Measurements from ENCODE around the gene STK4.

Gene STK4

DNA sequence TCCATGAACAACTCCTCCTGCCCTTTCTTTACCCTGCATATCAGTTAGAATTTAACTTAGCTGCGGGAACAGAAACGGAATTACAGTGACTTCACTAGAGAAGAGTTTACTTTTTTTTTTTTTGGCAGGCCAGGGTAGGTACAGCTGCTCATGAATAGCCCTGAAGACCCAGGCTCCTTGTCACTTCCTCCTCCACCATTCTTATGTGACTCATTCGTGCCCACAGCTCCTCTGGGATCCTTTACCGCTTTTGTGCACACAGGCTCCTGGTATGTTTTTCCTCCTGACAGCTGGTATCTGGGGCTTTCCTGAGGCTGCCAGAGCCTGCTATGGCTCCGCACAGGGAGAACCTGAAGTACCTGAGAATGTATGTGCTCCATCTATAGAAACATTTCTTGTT, 138.5 kb downstream of the STK4 start:
- POLR2A ChIA-PET = no interaction called here
- TF ChIP-seq, protein P1, sequence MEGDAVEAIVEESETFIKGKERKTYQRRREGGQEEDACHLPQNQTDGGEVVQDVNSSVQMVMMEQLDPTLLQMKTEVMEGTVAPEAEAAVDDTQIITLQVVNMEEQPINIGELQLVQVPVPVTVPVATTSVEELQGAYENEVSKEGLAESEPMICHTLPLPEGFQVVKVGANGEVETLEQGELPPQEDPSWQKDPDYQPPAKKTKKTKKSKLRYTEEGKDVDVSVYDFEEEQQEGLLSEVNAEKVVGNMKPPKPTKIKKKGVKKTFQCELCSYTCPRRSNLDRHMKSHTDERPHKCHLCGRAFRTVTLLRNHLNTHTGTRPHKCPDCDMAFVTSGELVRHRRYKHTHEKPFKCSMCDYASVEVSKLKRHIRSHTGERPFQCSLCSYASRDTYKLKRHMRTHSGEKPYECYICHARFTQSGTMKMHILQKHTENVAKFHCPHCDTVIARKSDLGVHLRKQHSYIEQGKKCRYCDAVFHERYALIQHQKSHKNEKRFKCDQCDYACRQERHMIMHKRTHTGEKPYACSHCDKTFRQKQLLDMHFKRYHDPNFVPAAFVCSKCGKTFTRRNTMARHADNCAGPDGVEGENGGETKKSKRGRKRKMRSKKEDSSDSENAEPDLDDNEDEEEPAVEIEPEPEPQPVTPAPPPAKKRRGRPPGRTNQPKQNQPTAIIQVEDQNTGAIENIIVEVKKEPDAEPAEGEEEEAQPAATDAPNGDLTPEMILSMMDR (IDR thresholded peaks at IDR 0.05; ENCODE audit: control extremely low read depth, extremely low read depth, low read depth, missing control alignments) = no peak
- no peak for DNase-seq (ENCODE audit: extremely low spot score)
- CTCF ChIA-PET = interaction anchor here (0.9 to 13.2 kb wide), 8 partner anchors 7 to 186 kb away, joined by 3 to 183 read pairs (median 10); partner anchors contain the start of genes KCNS1 and WFDC5

DNA sequence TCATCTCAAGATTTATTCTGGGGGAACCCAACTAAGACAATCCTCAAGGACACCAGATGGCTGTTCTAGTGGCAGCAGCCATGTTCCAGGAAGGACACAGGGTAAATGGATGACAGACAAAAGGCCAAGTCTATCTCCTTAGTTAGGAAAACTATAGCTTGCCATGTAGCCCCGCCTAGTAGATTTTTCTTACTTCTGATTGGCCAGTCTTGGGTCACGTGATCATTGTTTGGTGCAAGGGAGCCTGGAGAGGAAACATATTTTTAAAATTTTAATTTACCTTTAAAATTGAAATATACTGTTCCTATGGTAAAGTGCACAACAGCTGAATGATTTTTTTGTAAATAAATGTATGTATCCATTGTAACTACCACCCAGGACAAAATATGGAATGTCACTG, 139.0 kb downstream of the STK4 start:
- TF ChIP-seq, protein P1 (IDR thresholded peaks at IDR 0.05; ENCODE audit: control extremely low read depth, extremely low read depth, low read depth, missing control alignments) = no peak
- ChIA-PET POLR2A (no interaction called here), CTCF (interaction anchor here (1.0 to 13.2 kb wide), 7 partner anchors 9 to 186 kb away, joined by 3 to 183 read pairs (median 9); partner anchors contain the start of genes KCNS1 and WFDC5)
- DNase-seq (ENCODE audit: extremely low spot score) = no peak

DNA sequence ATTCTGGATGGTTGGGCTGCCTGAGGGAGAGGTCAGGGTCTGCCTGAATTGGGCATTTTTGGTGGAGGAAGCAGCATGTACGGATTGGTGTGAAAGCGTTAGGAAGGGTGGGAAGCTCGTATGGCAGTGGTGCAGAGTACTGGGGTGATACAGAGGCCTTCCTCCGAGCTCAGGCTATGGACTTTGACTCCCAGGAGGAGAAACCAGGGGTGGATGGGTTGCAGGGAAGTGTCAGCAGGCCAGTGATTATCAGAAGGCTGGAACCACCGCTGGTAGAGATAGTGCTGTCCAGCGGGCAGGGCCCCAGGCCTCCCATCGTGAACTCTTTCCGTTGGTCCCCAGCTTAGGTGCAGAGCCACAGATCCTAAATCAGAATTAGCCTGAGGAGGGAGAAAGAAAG, 143.3 kb downstream of the STK4 start:
- POLR2A ChIA-PET = no interaction called here

DNA sequence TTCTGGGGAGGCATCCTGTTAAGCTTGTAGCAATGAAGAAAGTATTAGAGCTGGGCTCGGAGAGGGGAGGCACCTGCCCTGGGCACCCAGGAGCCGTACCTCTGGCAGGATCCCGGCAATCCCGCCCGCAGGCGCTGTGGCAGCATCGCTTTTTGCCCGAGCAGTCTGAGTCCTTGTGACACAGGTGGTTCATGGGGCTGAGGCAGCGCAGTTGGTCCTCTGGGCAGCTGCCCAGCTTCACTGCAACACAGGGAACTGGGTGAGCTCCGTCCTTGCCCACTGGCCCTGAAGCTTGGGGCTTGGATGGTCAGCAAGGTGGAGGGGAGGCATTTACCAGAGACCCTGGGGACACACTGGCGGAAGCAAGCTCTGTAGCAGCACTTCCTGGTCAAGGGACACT, 144.0 kb downstream of the STK4 start:
- ChIA-PET POLR2A (no interaction called here), CTCF (interaction anchor here (1.3 to 13.2 kb wide), 6 partner anchors 10 to 182 kb away, joined by 3 to 183 read pairs (median 26); partner anchors contain the start of gene KCNS1)
- TF ChIP-seq, protein P1 (IDR thresholded peaks at IDR 0.05; ENCODE audit: control extremely low read depth, extremely low read depth, low read depth, missing control alignments) = no peak
- no peak for DNase-seq (ENCODE audit: extremely low spot score)

More for the DNA sequence above, 143.3 kb downstream of the STK4 start:
- TF ChIP-seq, protein P1 (IDR thresholded peaks at IDR 0.05; ENCODE audit: control extremely low read depth, extremely low read depth, low read depth, missing control alignments) = no peak
- CTCF ChIA-PET = interaction anchor here (1.3 to 13.2 kb wide), 5 partner anchors 11 to 183 kb away, joined by 3 to 183 read pairs (median 38); partner anchors contain the start of gene KCNS1
- no peak for DNase-seq (ENCODE audit: extremely low spot score)

DNA sequence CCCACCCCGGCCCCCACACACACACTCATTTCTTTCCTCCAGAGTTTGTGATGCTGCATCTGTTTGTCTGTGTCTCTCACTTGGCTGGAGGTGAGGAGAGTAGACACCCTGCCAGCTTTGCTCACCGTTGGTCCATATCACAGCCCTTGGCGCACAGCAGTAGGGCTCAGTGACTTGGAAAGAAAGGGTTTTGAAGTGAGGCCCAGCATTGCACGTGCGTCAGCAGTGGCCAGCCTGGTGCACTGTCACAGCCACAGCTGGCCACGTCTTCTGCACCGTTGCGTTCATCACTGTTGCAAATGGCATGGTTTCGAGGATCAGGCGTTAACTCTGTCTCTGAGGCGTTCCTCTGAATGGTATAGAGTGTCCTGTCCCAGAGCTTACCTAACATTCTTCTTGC, 145.0 kb downstream of the STK4 start:
- DNase-seq (ENCODE audit: extremely low spot score) = no peak
- TF ChIP-seq, protein P1 (IDR thresholded peaks at IDR 0.05; ENCODE audit: control extremely low read depth, extremely low read depth, low read depth, missing control alignments) = no peak
- ChIA-PET CTCF (interaction anchor here (0.8 to 13.2 kb wide), 18 partner anchors 8 to 240 kb away, joined by 3 to 183 read pairs (median 5); partner anchors contain the start of genes KCNS1, STK4 and WFDC12), POLR2A (no interaction called here)

DNA sequence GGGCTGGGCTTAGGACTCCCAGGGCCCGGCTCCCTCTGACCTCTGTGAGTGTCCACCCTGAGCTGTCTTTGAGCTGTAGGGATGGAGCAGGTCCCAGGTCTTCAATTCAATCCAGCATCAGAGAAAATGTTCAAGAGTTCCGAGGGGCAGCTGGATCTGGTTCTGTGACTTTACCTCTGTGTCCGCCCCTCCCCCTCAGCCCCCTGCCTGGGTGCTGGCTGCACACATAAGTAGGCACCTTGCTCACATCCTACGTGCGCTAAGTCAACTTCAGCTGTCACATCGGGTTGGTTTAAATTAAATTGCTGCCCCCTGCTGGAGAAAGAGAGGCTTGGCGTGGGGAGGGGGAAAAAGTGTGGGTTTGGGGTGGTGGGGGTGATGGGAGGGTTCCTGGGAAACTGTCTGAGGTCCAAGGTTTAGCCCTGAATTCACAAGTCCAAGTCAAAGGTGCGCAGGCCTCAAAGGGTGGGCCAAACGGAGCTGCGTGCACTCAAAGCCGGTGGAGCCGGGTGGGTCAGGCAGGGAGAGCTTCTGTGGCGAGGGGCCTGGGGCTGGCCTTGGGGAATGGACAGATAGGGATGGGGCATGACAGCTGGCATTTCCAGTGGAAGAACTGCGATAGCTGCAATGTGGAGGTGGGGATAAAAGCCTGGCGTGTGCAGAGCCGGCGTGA, 145.6 kb downstream of the STK4 start:
- DNase-seq (ENCODE audit: extremely low spot score) = no peak
- CTCF ChIA-PET = interaction anchor here (0.9 to 13.2 kb wide), 18 partner anchors 9 to 429 kb away, joined by 3 to 183 read pairs (median 5); partner anchors contain the start of genes KCNS1 and WFDC12
- TF ChIP-seq, protein P1 (IDR thresholded peaks at IDR 0.05; ENCODE audit: control extremely low read depth, extremely low read depth, low read depth, missing control alignments) = peak; percentile 47
- POLR2A ChIA-PET = no interaction called here

Measured in GM10248 (cell line).